Activated naive CD8-positive, alpha-beta T cell treated with anti-CD3 and anti-CD28 coated beads, Interleukin-2, amount 50 U/mL, for 16 hours (primary cell): ENCODE measurements around the gene TMPRSS3.

ENCODE experiments used
- DNase-seq: peaks from one replicate; pipeline ENCODE4 v3.0.0-alpha.2; 2020; ENCODE audit warnings: low read depth, low spot score

Gene TMPRSS3

GRCh38 chr21:42351626-42352440 lies 44.0 kb downstream of the TMPRSS3 start:
- DNase-seq = no peak

- DNase-seq = no peak
Measured at GRCh38 chr21:42350927-42351426, 44.9 kb downstream of the TMPRSS3 start, which contains the start of gene TFF2. TFF2 (minus strand) TSS chr21:42350994; CDS start chr21:42350957, 37 bp downstream.

DNA sequence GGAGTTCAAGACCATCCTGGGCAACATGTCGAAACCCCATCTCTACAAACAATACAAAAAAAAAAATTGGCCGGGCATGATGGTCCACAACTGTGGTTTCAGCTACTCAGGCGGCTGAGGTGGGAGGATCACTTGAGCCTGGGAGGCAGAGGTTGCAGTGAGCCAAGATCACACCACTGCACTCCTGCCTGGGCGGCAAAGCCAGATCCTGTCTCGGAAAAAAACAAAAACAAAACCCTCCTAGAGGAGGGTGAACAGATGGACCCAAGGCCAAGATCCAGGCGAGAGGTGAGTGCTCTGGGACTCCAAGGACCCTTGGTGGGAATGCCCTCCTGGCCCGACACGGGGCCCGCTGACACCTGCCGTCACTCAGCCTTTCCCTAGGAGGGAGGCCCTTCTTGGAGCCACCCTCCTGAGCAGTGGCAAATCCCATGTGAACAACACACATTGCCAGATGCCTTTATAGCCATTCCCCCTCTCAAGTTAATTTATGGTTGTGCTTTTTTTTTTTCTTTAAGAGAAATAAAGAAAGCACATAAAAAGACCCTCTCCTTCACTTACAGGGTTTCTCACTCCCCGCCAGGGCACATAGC lies 45.4 kb downstream of the TMPRSS3 start:
- no peak for DNase-seq

GRCh38 chr21:42349420-42350317 lies 46.2 kb downstream of the TMPRSS3 start:
- no peak for DNase-seq

DNA sequence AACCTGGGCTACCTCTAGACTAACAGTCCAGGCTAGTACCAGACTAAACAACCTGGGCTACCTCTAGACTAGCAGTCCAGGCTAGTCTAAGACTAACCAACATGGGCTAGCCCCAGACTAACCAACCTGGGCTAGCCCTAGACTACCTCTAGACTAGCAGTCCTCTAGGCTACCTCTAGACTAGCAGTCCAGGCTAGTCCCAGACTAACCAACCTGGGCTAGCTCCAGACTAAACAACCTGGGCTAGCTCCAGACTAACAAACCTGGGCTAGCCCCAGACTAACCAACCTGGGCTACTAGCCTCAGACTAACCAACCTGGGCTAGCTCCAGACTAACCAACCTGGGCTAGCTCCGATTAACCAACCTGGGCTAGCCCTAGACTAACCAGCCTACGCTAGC lies 47.1 kb downstream of the TMPRSS3 start:
- DNase-seq = no peak

GRCh38 chr21:42347601-42348327 lies 48.1 kb downstream of the TMPRSS3 start:
- DNase-seq = no peak

DNA sequence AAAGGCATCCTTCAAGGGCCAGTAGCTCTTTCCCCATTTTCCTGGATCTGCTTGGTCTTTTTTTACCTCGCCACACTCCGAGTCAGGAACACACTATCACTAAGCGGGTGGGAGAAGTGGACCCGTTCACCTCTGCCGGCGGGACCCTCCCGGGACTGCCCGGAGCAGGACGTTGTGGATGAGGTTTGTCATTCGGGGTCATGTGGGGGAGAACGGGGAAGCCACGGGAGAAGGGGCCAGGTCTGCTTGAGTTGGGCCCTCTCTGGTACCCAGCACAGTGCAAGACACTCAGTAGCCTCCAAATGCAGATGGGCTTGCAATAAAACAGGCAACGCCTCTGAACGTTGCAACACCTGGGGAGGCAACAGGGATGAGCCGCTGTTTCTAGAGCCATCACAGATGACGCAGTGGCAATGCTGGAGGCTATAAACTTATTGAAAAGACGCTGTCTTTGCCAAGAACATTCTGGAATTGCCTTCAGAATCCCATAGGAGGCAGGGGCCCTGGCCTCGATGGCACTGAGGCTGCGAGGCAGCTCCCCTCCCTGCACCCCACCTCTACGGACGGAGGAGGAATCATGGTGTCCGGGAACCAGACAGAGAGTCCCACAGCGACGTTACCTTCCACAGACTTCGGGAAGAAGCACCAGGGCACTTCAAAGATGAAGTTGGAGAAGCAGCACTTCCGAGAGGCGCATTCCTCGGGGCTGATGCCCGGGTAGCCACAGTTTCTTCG lies 48.8 kb downstream of the TMPRSS3 start:
- no peak for DNase-seq

GRCh38 chr21:42346441-42346840 lies 49.4 kb downstream of the TMPRSS3 start:
- no peak for DNase-seq

GRCh38 chr21:42344631-42345030 lies 51.2 kb downstream of the TMPRSS3 start:
- no peak for DNase-seq

DNA sequence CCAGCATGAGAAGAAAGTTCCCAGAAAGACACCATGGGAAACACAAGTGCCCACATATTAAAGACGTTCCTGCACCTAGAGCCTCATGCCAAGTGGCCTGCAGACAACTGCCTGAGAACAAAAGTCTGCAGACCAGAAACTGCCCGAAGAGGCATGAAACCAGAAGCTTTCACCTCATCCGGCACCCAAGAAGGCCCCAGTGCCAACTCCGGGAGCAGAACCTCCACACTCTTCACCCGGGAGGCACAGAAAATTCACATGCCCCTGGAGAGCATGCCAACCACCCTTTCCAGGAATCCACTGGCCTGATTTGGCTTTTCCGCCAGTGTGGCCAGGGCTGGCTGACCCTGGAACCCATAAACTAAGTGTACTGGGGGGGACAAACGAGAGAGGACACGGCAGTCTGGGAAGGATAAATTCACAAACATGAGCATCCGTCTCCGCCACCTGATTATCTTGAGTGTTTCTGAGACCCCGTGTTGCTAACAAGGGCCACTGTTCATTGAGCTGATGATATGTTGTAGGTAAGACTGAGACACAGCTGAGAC lies 51.8 kb downstream of the TMPRSS3 start:
- DNase-seq = no peak

- no peak for DNase-seq
Measured at GRCh38 chr21:42343556-42343955, 52.3 kb downstream of the TMPRSS3 start.

GRCh38 chr21:42343101-42343500 lies 52.8 kb downstream of the TMPRSS3 start:
- DNase-seq = no peak

GRCh38 chr21:42341776-42342542 lies 53.9 kb downstream of the TMPRSS3 start:
- no peak for DNase-seq

GRCh38 chr21:42340187-42341050 lies 55.4 kb downstream of the TMPRSS3 start:
- no peak for DNase-seq

- no peak for DNase-seq
Measured at GRCh38 chr21:42338729-42339715, 56.8 kb downstream of the TMPRSS3 start.

DNA sequence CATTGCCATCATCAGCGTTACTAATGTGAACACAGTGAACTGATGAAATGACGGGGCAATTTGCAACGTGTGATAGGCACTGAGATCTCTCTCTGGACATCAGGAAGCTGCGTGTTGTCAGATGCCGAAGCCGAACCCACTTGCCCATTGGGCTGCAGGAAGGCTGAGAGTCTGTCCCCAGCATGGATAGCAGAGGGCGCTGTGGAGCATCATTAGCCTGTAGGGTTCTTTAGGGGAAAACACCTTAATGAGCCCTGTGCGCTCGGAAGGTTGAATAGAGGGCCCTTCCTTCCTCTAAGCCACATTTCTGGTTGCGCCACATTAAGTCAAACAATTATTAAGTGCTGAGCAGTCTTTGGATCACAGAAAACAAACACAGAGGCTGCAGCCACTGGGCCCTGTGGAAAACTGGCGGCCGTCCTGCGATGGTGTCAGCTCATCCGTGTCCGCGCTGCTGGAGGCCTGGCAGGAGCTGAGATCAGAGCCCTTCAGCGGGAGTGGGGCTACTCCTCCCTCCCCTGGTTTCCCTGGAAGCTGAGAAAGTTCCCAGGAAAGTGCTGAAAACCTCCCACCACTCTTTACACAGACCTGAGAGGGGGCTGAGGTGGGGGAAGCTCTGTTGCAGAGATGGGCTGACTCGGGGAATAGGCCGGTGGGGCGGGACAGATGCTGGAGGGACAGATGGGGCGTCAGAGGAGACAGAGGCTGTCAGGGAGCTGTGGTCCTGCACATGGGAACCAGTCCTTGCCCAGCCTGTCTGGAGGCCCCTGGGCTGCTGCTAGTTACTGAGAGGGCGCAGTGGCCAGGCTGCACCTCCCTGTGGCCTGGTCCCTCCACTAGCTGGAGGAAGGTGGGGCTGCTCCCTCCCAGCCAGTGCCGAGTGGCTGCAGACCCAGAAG lies 57.8 kb downstream of the TMPRSS3 start:
- DNase-seq = peak; percentile 75
